ENCODE results near the gene MYO1B. TPM values are rescaled to one million over a fixed set of nuclear protein-coding genes. Genes with fewer than 3 reads are reported as not detected.

MYO1B gene
- total RNA-seq, 1 donor from 2014 or later, result 2.5 TPM

DNA sequence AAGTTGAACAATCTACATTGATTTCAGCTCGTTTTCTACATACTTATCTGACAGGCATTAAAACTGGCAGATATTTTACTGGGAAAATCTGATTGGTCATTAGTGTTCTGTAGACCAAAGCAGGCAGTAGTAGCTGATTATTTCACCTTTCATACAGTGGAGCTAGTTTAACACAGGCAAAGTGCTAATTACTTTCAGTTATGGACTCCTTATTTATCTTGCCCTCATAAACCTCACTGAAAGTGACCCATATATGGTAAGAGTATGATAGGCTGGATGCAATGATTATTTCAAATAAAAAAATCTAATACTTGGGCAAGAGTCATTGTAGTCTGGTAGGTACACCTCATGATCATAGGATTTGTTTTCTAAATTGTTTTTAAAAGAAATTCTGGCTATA, 129.7 kb downstream of the MYO1B start:
- Mint-ChIP-seq H3K4me3 (no peak overlapping the region), H3K27ac (no peak overlapping the region), H3K36me3 (ENCODE audit: low read depth) (no peaks in the 10 kb centered on the region), H3K4me1 (peaks cover 10% of the 10 kb centered on the region), H3K9me3 (no peaks in the 10 kb centered on the region), H3K27me3 (no peaks in the 10 kb centered on the region)
- TF ChIP-seq, protein P1, sequence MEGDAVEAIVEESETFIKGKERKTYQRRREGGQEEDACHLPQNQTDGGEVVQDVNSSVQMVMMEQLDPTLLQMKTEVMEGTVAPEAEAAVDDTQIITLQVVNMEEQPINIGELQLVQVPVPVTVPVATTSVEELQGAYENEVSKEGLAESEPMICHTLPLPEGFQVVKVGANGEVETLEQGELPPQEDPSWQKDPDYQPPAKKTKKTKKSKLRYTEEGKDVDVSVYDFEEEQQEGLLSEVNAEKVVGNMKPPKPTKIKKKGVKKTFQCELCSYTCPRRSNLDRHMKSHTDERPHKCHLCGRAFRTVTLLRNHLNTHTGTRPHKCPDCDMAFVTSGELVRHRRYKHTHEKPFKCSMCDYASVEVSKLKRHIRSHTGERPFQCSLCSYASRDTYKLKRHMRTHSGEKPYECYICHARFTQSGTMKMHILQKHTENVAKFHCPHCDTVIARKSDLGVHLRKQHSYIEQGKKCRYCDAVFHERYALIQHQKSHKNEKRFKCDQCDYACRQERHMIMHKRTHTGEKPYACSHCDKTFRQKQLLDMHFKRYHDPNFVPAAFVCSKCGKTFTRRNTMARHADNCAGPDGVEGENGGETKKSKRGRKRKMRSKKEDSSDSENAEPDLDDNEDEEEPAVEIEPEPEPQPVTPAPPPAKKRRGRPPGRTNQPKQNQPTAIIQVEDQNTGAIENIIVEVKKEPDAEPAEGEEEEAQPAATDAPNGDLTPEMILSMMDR (IDR thresholded peaks at IDR 0.05), result no peak
- ChIA-PET POLR2A (no interaction called here), CTCF (no interaction called here)
- DNase-seq (no peak), ATAC-seq (ENCODE audit: low read depth) (no peak)
- intact Hi-C loops (cut with micrococcal nuclease), result no loop called here

DNA sequence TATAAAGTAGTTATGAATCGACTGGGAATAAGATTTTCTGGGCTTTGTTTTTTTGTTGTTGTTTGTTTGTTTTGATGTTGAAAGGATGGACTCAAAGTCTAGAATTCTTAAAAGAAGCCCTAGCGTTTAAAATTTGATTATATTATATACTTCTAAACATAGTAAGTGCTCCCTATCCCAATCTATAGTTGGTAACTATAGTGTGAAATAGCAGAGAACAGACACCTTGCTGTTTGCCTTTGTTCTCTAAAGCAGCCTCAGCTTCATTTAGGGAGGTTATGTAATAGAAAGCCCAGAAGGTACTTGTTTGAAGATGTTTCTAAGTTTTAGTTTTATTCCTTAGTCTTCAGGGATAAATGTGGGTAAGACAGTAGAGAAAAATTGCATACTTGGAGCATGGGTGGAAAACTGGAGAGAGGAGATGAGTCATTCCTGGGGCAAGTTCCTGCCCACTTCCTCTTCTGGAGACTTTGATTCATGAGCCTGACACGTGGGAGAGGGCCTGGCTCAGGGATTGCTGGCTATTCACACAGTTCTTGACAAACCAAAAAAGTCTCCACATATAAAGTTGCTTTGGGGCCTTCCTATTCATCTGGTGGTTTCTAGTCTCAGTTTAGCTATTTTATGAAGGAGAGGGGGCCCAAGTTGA, 131.9 kb downstream of the MYO1B start:
- ATAC-seq (ENCODE audit: low read depth) (no peak), DNase-seq (no peak)
- Mint-ChIP-seq H3K9me3 (no peaks in the 10 kb centered on the region), H3K27ac (no peak overlapping the region), H3K27me3 (no peaks in the 10 kb centered on the region), H3K4me1 (peaks cover 10% of the 10 kb centered on the region), H3K4me3 (no peak overlapping the region), H3K36me3 (ENCODE audit: low read depth) (no peaks in the 10 kb centered on the region)
- POLR2A ChIA-PET, result no interaction called here
- TF ChIP-seq, protein P1 (IDR thresholded peaks at IDR 0.05), result no peak
- intact Hi-C loops (cut with micrococcal nuclease), result no loop called here
- CTCF ChIA-PET, result no interaction called here

DNA sequence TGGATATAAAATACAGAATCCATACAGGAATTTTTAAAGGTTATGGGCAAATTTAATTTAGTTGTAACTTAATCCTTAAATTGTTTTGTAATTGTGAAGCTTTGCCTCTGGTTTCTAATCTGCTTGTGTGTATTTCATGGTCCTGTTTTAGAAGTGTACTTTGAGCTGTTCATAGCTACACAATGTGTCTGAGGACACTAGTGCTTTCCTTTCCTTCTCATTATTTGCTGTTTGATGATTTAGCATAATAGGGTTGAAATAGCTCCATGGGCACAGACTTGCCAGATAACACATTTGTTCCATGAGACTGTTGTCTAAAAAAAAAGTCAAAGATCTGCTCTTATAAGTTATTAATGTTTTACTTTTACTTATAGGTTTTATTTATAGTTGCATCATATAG, 134.2 kb downstream of the MYO1B start:
- no peak for DNase-seq
- ChIA-PET POLR2A (no interaction called here), CTCF (no interaction called here)
- peaks cover 10% of the 10 kb centered on the region for H3K4me1 Mint-ChIP-seq
- H3K27ac Mint-ChIP-seq, result no peak overlapping the region
- no peak for ATAC-seq (ENCODE audit: low read depth)
- H3K36me3 Mint-ChIP-seq (ENCODE audit: low read depth), result no peaks in the 10 kb centered on the region
- intact Hi-C loops (cut with micrococcal nuclease), result no loop called here
- no peak overlapping the region for H3K4me3 Mint-ChIP-seq
- no peaks in the 10 kb centered on the region for H3K9me3 Mint-ChIP-seq
- TF ChIP-seq, protein P1 (IDR thresholded peaks at IDR 0.05), result no peak
- H3K27me3 Mint-ChIP-seq, result no peaks in the 10 kb centered on the region

GRCh38 chr2:191382801-191383200, 137.6 kb downstream of the MYO1B start:
- TF ChIP-seq, protein P1 (IDR thresholded peaks at IDR 0.05), result no peak
- Mint-ChIP-seq H3K27ac (no peak overlapping the region), H3K9me3 (no peaks in the 10 kb centered on the region), H3K4me1 (peaks cover 5% of the 10 kb centered on the region), H3K27me3 (no peaks in the 10 kb centered on the region), H3K4me3 (no peak overlapping the region), H3K36me3 (ENCODE audit: low read depth) (no peaks in the 10 kb centered on the region)
- ChIA-PET CTCF (no interaction called here), POLR2A (no interaction called here)
- ATAC-seq (ENCODE audit: low read depth), result no peak
- no peak for DNase-seq
- intact Hi-C loops (cut with micrococcal nuclease), result no loop called here

GRCh38 chr2:191383486-191383885, 138.3 kb downstream of the MYO1B start:
- H3K9me3 Mint-ChIP-seq, result no peaks in the 10 kb centered on the region
- no peak for ATAC-seq (ENCODE audit: low read depth)
- intact Hi-C loops (cut with micrococcal nuclease), result no loop called here
- no peaks in the 10 kb centered on the region for H3K27me3 Mint-ChIP-seq
- H3K36me3 Mint-ChIP-seq (ENCODE audit: low read depth), result no peaks in the 10 kb centered on the region
- ChIA-PET POLR2A (no interaction called here), CTCF (no interaction called here)
- no peaks in the 10 kb centered on the region for H3K4me1 Mint-ChIP-seq
- no peak for DNase-seq
- H3K27ac Mint-ChIP-seq, result no peak overlapping the region
- TF ChIP-seq, protein P1 (IDR thresholded peaks at IDR 0.05), result no peak
- no peak overlapping the region for H3K4me3 Mint-ChIP-seq
